HAP-1 (cell line): ENCODE results near the gene NDFIP2.
A peak's percentile ranks its signal among the peaks of the same experiment; 100 is the strongest.

Experiments
- DNase-seq, 2 experiments: peaks; one replicate each; pipeline ENCODE4 v3.0.0-alpha.2; 2016 to 2020; ENCODE audit warnings: low spot score in 2 of 2
- H3K27me3 ChIP-seq: fragments of 250-450 bp; sonication (Bioruptor Pico); 2 replicates; pipeline ENCODE4 v1.5.1; 2020; ENCODE audit warnings: low read depth, mild to moderate bottlenecking, moderate library complexity
- H3K36me3 ChIP-seq: fragments of 250-450 bp; sonication (Bioruptor Pico); replicated peaks from 2 replicates; pipeline ENCODE4 v1.5.1; 2020; ENCODE audit warnings: mild to moderate bottlenecking
- H3K4me1 ChIP-seq: fragments of 250-450 bp; sonication (Bioruptor Pico); 2 replicates; pipeline ENCODE4 v1.5.1; 2020; ENCODE audit warnings: mild to moderate bottlenecking
- H3K4me3 ChIP-seq: fragments of 250-450 bp; sonication (Bioruptor Pico); 2 replicates; pipeline ENCODE4 v1.5.1; 2020; ENCODE audit warnings: mild to moderate bottlenecking, moderate library complexity
- H3K9me3 ChIP-seq: fragments of 250-450 bp; sonication (Bioruptor Pico); 2 replicates; pipeline ENCODE4 v1.5.1; 2020; ENCODE audit warnings: mild to moderate bottlenecking, moderate library complexity
- in situ Hi-C: fragments of 300-500 bp; cut with MboI; formaldehyde crosslinking; loops from 3 replicates; pipeline ENCODE4 v1.14.3; 2020; ENCODE audit warnings: low sequenced_read_pairs, inconsistent platforms, mixed read lengths

NDFIP2 gene

DNA sequence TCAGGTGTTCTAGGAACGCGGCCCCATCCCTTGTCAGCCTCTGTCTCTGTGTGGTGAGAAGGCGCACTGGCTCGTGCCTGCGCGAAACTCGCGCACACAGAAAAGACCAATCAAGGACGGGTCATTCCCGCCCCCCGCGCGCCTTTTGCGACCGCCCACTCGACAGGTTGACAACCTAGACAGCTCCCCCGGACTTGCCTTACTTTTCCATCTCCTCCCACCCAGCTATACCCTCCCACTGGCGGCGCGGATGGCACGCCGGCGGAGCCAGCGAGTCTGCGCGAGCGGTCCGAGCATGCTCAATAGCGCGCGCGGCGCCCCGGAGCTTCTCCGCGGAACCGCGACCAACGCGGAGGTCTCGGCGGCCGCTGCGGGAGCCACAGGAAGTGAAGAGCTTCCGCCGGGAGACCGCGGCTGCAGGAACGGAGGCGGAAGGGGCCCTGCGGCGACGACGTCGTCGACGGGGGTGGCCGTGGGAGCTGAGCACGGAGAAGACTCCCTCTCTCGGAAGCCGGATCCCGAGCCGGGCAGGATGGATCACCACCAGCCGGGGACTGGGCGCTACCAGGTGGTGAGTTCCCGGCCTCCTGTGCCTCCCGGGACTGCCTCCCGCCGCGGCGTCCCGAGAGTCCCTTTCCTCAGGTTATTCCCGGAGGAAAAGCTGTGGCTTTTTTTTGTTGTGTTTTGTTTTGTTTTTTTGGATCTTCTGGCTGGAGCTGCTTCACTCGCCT is at the start of gene NDFIP2:
Gene NDFIP2, plus strand, starts transcription at position 202 of the 731 bp plus-strand sequence. Its CDS starts 49 bp downstream, at position 251.
- H3K27me3 ChIP-seq: peaks cover 15% of the 10 kb centered on the region
- peaks cover 5% of the 10 kb centered on the region for H3K4me1 ChIP-seq
- no peaks in the 10 kb centered on the region for H3K36me3 ChIP-seq
- no peaks in the 10 kb centered on the region for H3K9me3 ChIP-seq
- peak; percentile 71 to 88 for DNase-seq
- peak within 1 kb of the TSS; percentile 76 for H3K4me3 ChIP-seq
- in situ Hi-C loops: no loop called here

GRCh38 chr13:79432086-79432485 is 48.9 kb upstream of the NDFIP2 start:
- Histone ChIP-seq H3K9me3 (no peaks in the 10 kb centered on the region), H3K4me1 (peaks cover 21% of the 10 kb centered on the region), H3K4me3 (no peak overlapping the region), H3K27me3 (no peaks in the 10 kb centered on the region), H3K36me3 (no peaks in the 10 kb centered on the region)
- in situ Hi-C loops: no loop called here
- no peak for DNase-seq

DNA sequence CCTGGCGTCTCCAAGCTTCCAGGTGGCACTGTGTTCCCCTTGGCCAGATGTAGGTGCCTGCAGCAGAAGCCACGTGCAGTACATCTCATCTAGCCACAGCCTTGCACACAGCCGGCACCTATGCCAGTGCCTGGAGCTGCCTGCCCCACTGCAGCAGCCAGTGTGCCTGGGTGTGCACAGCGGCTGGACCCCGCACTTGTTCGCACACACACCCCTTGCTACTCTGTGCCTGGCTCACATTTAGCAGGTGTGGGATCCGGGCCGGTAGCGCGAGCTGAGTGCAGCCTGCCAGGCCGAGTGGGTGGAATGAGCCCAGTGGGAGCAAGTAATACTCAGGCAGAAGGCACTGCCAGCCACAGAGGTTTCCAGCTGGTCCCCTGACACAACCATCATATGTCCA is 48.0 kb upstream of the NDFIP2 start:
- in situ Hi-C loops: no loop called here
- DNase-seq: no peak
- Histone ChIP-seq H3K4me1 (peaks cover 13% of the 10 kb centered on the region), H3K36me3 (no peaks in the 10 kb centered on the region), H3K4me3 (no peak overlapping the region), H3K27me3 (no peaks in the 10 kb centered on the region), H3K9me3 (no peaks in the 10 kb centered on the region)

- Histone ChIP-seq H3K36me3 (no peaks in the 10 kb centered on the region), H3K27me3 (no peaks in the 10 kb centered on the region), H3K9me3 (no peaks in the 10 kb centered on the region), H3K4me3 (no peak overlapping the region), H3K4me1 (peaks cover 13% of the 10 kb centered on the region)
- in situ Hi-C loops: no loop called here
- DNase-seq: peak in 1 of 2 experiments; percentile 41
Measured at GRCh38 chr13:79434556-79434955, 46.4 kb upstream of the NDFIP2 start.

- no peak for DNase-seq
- H3K9me3 ChIP-seq: no peaks in the 10 kb centered on the region
- in situ Hi-C loops: no loop called here
- H3K27me3 ChIP-seq: no peaks in the 10 kb centered on the region
- no peaks in the 10 kb centered on the region for H3K36me3 ChIP-seq
- peaks cover 13% of the 10 kb centered on the region for H3K4me1 ChIP-seq
- H3K4me3 ChIP-seq: no peak overlapping the region
Measured at GRCh38 chr13:79435561-79435990, 45.4 kb upstream of the NDFIP2 start.

DNA sequence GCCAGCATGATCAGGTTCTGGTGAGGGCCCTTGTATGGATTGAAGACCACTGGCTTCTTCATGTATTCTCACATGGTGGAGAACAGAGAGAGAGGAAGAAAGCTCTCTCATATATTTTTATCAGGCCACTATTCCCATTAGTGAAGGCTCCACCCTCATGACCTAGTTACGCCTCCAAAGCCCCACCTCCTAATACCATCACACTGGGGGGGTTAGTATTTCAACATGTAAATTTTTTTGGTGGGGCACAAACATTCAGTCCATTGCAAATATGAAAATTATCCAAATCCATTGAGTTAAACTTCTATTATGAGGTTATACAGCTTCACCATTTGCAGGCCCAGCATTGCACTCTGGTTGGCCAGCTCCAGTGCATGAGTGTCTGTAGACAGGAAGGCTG is 41.7 kb upstream of the NDFIP2 start:
- peaks cover 12% of the 10 kb centered on the region for H3K4me1 ChIP-seq
- no peak overlapping the region for H3K4me3 ChIP-seq
- DNase-seq: no peak
- in situ Hi-C loops: no loop called here
- no peaks in the 10 kb centered on the region for H3K27me3 ChIP-seq
- no peaks in the 10 kb centered on the region for H3K36me3 ChIP-seq
- H3K9me3 ChIP-seq: no peaks in the 10 kb centered on the region

DNA sequence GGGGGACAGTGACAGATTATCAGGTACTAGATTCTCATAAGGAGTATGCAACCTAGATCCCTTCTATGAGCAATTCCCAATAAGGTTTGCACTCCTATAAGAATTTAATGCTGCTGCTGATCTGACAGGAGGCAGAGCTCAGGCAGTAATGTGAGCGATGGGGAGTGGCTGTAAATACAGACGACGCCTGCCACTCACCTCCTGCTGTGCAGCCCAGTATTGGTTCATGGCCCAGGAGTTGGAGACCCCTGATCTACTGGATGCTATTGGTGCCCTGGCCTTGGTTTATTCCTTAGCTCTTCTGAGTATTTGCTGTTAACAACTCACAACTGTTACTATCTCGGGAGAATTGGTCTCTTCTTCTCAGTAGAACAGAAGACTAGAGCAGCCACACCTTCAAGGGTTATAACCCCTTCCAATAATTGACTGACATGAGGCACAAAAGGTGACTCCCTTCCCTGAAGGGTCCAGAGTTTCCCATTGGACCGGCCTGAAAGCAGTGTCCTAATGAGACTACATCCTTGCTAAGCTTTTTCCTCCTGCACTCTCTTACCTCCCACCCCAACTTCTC is 39.9 kb upstream of the NDFIP2 start:
- no peak for DNase-seq
- H3K4me1 ChIP-seq: peaks cover 7% of the 10 kb centered on the region
- H3K27me3 ChIP-seq: no peaks in the 10 kb centered on the region
- H3K9me3 ChIP-seq: no peaks in the 10 kb centered on the region
- no peak overlapping the region for H3K4me3 ChIP-seq
- H3K36me3 ChIP-seq: no peaks in the 10 kb centered on the region
- in situ Hi-C loops: no loop called here

- Histone ChIP-seq H3K9me3 (no peaks in the 10 kb centered on the region), H3K27me3 (no peaks in the 10 kb centered on the region), H3K4me3 (no peak overlapping the region), H3K36me3 (no peaks in the 10 kb centered on the region), H3K4me1 (peaks cover 14% of the 10 kb centered on the region)
- in situ Hi-C loops: no loop called here
- no peak for DNase-seq
Measured at GRCh38 chr13:79442221-79442620, 38.7 kb upstream of the NDFIP2 start.

GRCh38 chr13:79442706-79443105 is 38.2 kb upstream of the NDFIP2 start:
- Histone ChIP-seq H3K9me3 (no peaks in the 10 kb centered on the region), H3K27me3 (no peaks in the 10 kb centered on the region), H3K4me1 (peaks cover 19% of the 10 kb centered on the region), H3K36me3 (no peaks in the 10 kb centered on the region), H3K4me3 (no peak overlapping the region)
- DNase-seq: no peak
- in situ Hi-C loops: no loop called here

DNA sequence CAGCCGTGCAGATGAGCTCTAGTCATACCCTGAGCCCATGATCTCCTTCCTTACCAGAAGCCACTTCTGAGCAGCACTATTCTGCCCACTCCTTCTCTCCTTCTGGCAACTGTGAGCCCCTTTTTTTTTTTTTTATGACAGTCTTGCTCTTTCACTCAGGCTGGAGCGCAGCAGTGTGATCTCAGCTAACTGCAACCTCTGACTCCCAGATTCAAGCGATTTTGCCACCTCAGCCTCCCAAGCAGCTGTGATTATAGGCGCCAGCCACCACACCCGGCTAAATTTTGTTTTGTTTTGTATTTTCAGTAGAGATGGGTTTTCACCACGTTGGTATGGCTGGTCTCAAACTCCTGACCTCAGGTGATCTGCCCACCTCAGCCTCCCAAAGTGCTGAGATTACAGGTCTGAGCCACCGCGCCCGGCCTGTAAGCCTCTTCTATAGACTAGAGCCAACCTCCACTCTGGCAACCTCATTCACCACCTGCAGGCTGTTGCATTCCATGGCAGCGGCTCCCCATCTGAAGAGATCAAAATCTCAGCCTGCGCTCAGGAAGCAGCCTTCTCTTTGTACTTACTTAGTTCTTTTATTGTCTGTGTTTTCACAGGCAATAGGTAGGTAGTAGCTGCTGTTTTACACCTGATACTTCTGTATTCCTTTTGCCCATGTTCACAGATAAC is 34.8 kb upstream of the NDFIP2 start:
- H3K27me3 ChIP-seq: no peaks in the 10 kb centered on the region; the same call in 1 of the 2 replicates
- in situ Hi-C loops: no loop called here
- H3K9me3 ChIP-seq: no peaks in the 10 kb centered on the region
- peaks cover 25% of the 10 kb centered on the region for H3K4me1 ChIP-seq
- no peak for DNase-seq
- no peak overlapping the region for H3K4me3 ChIP-seq
- no peaks in the 10 kb centered on the region for H3K36me3 ChIP-seq

- Histone ChIP-seq H3K4me3 (no peak overlapping the region), H3K9me3 (no peaks in the 10 kb centered on the region), H3K27me3 (peaks cover 2% of the 10 kb centered on the region), H3K4me1 (peaks cover 25% of the 10 kb centered on the region), H3K36me3 (no peaks in the 10 kb centered on the region)
- in situ Hi-C loops: no loop called here
- no peak for DNase-seq
Measured at GRCh38 chr13:79447141-79447540, 33.8 kb upstream of the NDFIP2 start.

GRCh38 chr13:79447741-79448140 is 33.2 kb upstream of the NDFIP2 start:
- in situ Hi-C loops: no loop called here
- Histone ChIP-seq H3K36me3 (no peaks in the 10 kb centered on the region), H3K27me3 (peaks cover 6% of the 10 kb centered on the region), H3K4me3 (no peak overlapping the region), H3K9me3 (no peaks in the 10 kb centered on the region), H3K4me1 (peaks cover 25% of the 10 kb centered on the region)
- DNase-seq: peak; percentile 33 to 70

GRCh38 chr13:79448413-79448812 is 32.5 kb upstream of the NDFIP2 start:
- in situ Hi-C loops: no loop called here

DNA sequence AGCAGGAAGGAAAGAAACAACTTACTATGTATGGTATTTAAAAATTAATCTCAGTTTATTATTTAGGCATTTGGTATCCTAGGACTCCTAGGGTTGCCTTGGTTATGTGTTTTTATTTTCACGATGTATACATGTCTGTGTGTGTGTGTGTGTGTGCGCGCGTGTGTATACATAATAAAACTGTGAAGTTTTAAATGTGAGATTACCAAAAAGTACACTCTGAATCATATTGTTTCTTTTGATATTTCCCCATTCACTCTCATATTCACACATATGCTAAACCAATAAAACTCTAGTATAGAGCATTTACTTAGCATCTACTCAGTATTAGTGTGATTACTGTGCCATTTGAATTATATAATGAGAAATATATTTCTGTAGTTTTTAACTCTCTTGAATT is 30.8 kb upstream of the NDFIP2 start:
- no peak overlapping the region for H3K4me3 ChIP-seq
- H3K36me3 ChIP-seq: no peaks in the 10 kb centered on the region
- no peak for DNase-seq
- in situ Hi-C loops: no loop called here
- H3K27me3 ChIP-seq: peaks cover 6% of the 10 kb centered on the region
- H3K9me3 ChIP-seq: no peaks in the 10 kb centered on the region
- H3K4me1 ChIP-seq: peaks cover 23% of the 10 kb centered on the region

More at GRCh38 chr13:79448413-79448812, 32.5 kb upstream of the NDFIP2 start:
- no peaks in the 10 kb centered on the region for H3K9me3 ChIP-seq
- peaks cover 6% of the 10 kb centered on the region for H3K27me3 ChIP-seq
- H3K4me3 ChIP-seq: no peak overlapping the region
- H3K36me3 ChIP-seq: no peaks in the 10 kb centered on the region
- DNase-seq: no peak
- H3K4me1 ChIP-seq: peaks cover 25% of the 10 kb centered on the region
